Activated B cell treated with CpG ODN at 0.5 μM for 24 hours (primary cell): ENCODE measurements around the gene ZNF521. TPM values are rescaled to one million over a fixed set of nuclear protein-coding genes. Genes with fewer than 3 reads are reported as not detected.

Source experiments
- ATAC-seq: fragments of 200-7000 bp; cut with Tn5 transposase; one replicate; pipeline ENCODE4 v1.10.0; 2021; ENCODE audit warnings: low read depth, mild to moderate bottlenecking, moderate library complexity
- CTCF ChIA-PET: fragments of 350-600 bp; sonication (Branson Sonifier 250); formaldehyde crosslinking; loops from one replicate; lab custom pipeline; 2021; ENCODE audit warnings: antibody characterized with exemption; lab: Charles Lee
- POLR2A ChIA-PET: fragments of 350-600 bp; sonication (Branson Sonifier 250); formaldehyde crosslinking; loops from one replicate; lab custom pipeline; 2021; ENCODE audit warnings: antibody characterized with exemption; lab: Charles Lee
- DNase-seq: peaks from one replicate; pipeline ENCODE4 v3.0.0; 2022
- H3K27ac Mint-ChIP-seq: one replicate; pipeline ENCODE4 v1.8.0; 2020; ENCODE audit warnings: mixed read lengths
- H3K27me3 Mint-ChIP-seq: one replicate; pipeline ENCODE4 v1.8.0; 2021; ENCODE audit warnings: mixed read lengths
- H3K36me3 Mint-ChIP-seq: one replicate; pipeline ENCODE4 v1.8.0; 2021; ENCODE audit warnings: low read depth, mixed read lengths
- H3K4me1 Mint-ChIP-seq: one replicate; pipeline ENCODE4 v1.8.0; 2021; ENCODE audit warnings: mixed read lengths
- H3K4me3 Mint-ChIP-seq: one replicate; pipeline ENCODE4 v1.8.0; 2020; ENCODE audit warnings: mild to moderate bottlenecking, mixed read lengths
- H3K9me3 Mint-ChIP-seq: one replicate; pipeline ENCODE4 v1.8.0; 2020; ENCODE audit warnings: mixed read lengths
- CTCF ChIP-seq: fragments of 200-600 bp; IDR thresholded peaks from one replicate; pipeline ENCODE4 v1.8.0; 2022; ENCODE audit warnings: antibody characterized with exemption, mild to moderate bottlenecking
- intact Hi-C: fragments of 100-400 bp; cut with micrococcal nuclease; formaldehyde crosslinking; loops from one replicate; pipeline ENCODE4 v1.15.1; 2024
- total RNA-seq: library from RNA; stranded (reverse); gene quantifications from 2 replicates; pipeline ENCODE4 v1.2.3, GENCODE V29; 2022

Gene ZNF521
- total RNA-seq, 1 donor from 2014 or later = 0.16 TPM

GRCh38 chr18:25327584-25327983 is 24.4 kb downstream of the ZNF521 start:
- no peaks in the 10 kb centered on the region for H3K4me1 Mint-ChIP-seq
- POLR2A ChIA-PET = no interaction called here
- intact Hi-C loops = no loop called here

GRCh38 chr18:25326361-25326952 is 25.5 kb downstream of the ZNF521 start:
- Mint-ChIP-seq H3K4me1 (no peaks in the 10 kb centered on the region), H3K4me3 (no peak overlapping the region), H3K9me3 (no peaks in the 10 kb centered on the region), H3K36me3 (no peaks in the 10 kb centered on the region), H3K27ac (no peak overlapping the region), H3K27me3 (peaks cover 7% of the 10 kb centered on the region)
- CTCF ChIA-PET = no interaction called here
- ATAC-seq = no peak
- no peak for TF ChIP-seq CTCF
- DNase-seq = no peak
- POLR2A ChIA-PET = no interaction called here
- intact Hi-C loops = no loop called here

More at GRCh38 chr18:25327584-25327983, 24.4 kb downstream of the ZNF521 start:
- Mint-ChIP-seq H3K27me3 (peaks cover 7% of the 10 kb centered on the region), H3K27ac (no peak overlapping the region), H3K9me3 (no peaks in the 10 kb centered on the region), H3K36me3 (no peaks in the 10 kb centered on the region), H3K4me3 (no peak overlapping the region)
- DNase-seq (no peak), ATAC-seq (no peak)
- TF ChIP-seq CTCF = no peak
- CTCF ChIA-PET = no interaction called here

- no peak overlapping the region for H3K4me3 Mint-ChIP-seq
Observed at GRCh38 chr18:25322806-25323205, 29.2 kb downstream of the ZNF521 start.

GRCh38 chr18:25316381-25317018 is 35.5 kb downstream of the ZNF521 start:
- ChIA-PET CTCF (no interaction called here), POLR2A (no interaction called here)
- Mint-ChIP-seq H3K4me1 (no peaks in the 10 kb centered on the region), H3K36me3 (no peaks in the 10 kb centered on the region), H3K9me3 (no peaks in the 10 kb centered on the region), H3K27me3 (peaks cover 1% of the 10 kb centered on the region), H3K4me3 (no peak overlapping the region), H3K27ac (no peak overlapping the region)
- ATAC-seq (no peak), DNase-seq (no peak)
- no peak for TF ChIP-seq CTCF
- intact Hi-C loops = no loop called here

More at GRCh38 chr18:25322806-25323205, 29.2 kb downstream of the ZNF521 start:
- DNase-seq (no peak), ATAC-seq (no peak)
- H3K27ac Mint-ChIP-seq = no peak overlapping the region
- CTCF ChIA-PET = no interaction called here
- H3K9me3 Mint-ChIP-seq = no peaks in the 10 kb centered on the region
- no peaks in the 10 kb centered on the region for H3K36me3 Mint-ChIP-seq
- H3K4me1 Mint-ChIP-seq = no peaks in the 10 kb centered on the region
- TF ChIP-seq CTCF = no peak
- peaks cover 7% of the 10 kb centered on the region for H3K27me3 Mint-ChIP-seq
- POLR2A ChIA-PET = no interaction called here
- intact Hi-C loops = no loop called here

- Mint-ChIP-seq H3K4me1 (no peaks in the 10 kb centered on the region), H3K9me3 (no peaks in the 10 kb centered on the region), H3K4me3 (no peak overlapping the region), H3K27me3 (peaks cover 1% of the 10 kb centered on the region), H3K36me3 (no peaks in the 10 kb centered on the region), H3K27ac (no peak overlapping the region)
- no peak for TF ChIP-seq CTCF
- POLR2A ChIA-PET = interaction anchor here (0.6 kb wide), 1 partner anchor 947 kb away, joined by 3 read pairs; no protein-coding TSS in a partner anchor
- no peak for ATAC-seq
- intact Hi-C loops = no loop called here
- CTCF ChIA-PET = no interaction called here
- no peak for DNase-seq
Observed at GRCh38 chr18:25314838-25315190, 37.2 kb downstream of the ZNF521 start.
